ENCODE results near the gene TNNT2.

GRCh38 chr1:201313086-201313485 is 64.4 kb downstream of the TNNT2 start:
- TF ChIP-seq, protein P1, sequence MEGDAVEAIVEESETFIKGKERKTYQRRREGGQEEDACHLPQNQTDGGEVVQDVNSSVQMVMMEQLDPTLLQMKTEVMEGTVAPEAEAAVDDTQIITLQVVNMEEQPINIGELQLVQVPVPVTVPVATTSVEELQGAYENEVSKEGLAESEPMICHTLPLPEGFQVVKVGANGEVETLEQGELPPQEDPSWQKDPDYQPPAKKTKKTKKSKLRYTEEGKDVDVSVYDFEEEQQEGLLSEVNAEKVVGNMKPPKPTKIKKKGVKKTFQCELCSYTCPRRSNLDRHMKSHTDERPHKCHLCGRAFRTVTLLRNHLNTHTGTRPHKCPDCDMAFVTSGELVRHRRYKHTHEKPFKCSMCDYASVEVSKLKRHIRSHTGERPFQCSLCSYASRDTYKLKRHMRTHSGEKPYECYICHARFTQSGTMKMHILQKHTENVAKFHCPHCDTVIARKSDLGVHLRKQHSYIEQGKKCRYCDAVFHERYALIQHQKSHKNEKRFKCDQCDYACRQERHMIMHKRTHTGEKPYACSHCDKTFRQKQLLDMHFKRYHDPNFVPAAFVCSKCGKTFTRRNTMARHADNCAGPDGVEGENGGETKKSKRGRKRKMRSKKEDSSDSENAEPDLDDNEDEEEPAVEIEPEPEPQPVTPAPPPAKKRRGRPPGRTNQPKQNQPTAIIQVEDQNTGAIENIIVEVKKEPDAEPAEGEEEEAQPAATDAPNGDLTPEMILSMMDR (IDR thresholded peaks at IDR 0.05), result no peak
- no peak for TF ChIP-seq POLR2A (IDR thresholded peaks at IDR 0.05)
